HS-27A (cell line): ENCODE measurements around the gene SLIT3.
"Not testable (repeated sequence)": the region's sequence is repeated elsewhere in the genome, so short reads cannot be mapped to it uniquely, and the experiment has no call there.

Source experiments
- DNase-seq: peaks from one replicate; pipeline ENCODE4 v3.0.0-alpha.2; 2012; ENCODE audit warnings: low read depth, missing footprints

The SLIT3 gene

DNA sequence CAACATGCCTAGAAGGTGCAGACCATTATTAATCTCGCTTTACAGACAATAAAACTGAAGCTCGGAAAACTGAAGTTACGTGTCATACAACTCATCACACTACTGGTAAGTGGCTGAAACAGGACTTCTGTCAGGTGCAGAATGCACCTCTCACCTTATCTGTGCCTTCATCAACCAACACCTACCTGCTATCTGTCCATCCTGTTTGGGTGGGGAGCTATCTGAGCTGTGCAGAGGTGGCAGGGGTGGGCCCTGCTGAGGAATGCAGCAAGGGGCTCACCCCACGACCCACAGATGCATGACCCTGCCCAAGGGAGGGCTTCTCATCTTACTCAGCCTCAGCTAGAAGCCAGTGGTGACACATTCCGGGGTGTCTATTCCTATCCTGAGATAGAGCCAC is 81.6 kb downstream of the SLIT3 start:
- no peak for DNase-seq

DNA sequence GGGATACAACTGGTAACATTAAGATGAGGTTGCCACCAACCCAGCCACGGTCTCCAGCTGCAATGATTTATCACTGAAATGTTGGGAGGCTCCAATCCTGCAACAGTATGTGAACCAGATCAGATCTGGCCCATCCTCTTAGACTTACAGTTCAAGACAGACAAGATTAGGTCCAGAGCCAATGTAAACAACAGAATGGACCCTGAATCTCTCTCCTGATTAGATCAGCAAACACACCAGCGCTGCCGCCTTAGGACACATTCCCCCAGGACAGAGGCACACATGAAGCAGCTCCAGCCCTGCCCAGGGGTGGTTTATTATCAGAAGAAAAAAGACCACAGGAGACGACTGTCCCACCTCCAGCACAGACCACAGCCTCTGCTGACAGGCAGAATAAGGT is 82.1 kb downstream of the SLIT3 start:
- no peak for DNase-seq

DNA sequence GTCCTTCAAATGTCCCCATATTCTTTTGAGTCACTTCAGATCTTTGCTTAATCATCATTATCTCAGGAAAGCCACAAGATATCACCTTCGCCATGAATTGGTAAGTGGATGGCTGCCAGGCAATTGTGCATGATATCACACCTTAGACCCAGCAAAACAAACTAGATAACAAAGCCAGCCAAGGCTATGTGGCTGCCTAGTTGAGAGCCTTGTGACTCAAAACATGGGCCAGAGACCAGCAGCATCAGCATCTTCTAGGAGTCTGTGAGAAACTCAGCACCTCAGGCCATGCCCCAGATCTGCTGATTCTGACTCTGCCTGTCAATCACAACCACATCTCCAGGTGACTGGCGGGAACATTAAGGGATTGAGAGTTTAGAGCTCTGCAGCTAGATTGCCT is 82.8 kb downstream of the SLIT3 start:
- DNase-seq, result no peak

DNA sequence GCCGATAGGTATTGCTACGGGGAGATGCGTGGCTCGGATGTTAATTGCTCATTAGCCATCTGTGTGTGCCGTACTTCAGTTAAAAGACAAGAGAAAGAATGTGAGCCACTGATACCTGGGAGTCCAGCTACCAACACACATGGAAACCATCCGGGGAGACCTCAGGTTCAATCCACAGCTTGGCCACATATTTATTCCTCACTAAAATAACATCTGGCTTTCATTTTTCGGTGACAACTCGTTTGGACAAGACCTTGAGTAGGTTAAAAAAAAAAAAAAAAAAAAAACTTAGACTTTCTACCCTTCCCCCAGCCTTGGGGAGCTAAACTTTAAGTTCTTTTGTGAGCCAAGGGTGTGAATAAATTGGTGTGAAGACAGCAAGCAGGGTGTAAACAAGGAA is 84.1 kb downstream of the SLIT3 start:
- no peak for DNase-seq

DNA sequence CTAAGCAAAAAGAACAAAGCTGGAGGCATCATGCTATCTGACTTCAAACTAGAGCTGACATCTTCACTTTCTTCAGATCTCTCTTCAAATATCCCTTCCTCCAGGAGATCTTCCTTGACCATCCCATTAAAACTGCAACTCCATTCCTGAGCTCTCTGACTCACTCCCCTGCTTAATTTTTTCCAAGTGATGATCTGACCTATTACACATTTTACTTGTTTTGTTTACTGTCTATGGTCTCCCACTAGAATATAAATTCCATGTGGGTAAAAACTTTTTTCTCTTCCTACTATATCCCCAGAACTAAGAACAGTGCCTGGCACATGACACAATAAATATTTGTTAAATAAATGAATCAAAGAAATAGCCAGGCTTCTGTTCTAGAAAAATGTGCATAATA is 87.5 kb downstream of the SLIT3 start:
- no peak for DNase-seq

DNA sequence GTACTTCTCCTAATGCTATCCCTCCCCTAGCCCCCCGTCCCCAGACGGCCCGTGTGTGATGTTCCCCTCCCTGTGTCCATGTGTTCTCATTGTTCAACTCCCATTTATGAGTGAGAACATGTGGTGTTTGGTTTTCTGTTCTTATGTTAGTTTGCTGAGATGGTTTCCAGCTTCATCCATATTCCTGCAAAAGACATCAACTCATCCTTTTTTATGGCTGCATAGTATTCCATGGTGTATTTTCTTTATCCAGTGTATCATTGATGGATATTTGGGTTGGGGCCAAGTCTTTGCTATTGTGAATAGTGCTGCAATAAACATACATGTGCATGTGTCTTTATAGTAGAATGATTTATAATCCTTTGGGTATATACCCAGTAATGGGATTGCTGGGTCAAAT is 89.2 kb downstream of the SLIT3 start:
- not testable (repeated sequence) for DNase-seq

DNA sequence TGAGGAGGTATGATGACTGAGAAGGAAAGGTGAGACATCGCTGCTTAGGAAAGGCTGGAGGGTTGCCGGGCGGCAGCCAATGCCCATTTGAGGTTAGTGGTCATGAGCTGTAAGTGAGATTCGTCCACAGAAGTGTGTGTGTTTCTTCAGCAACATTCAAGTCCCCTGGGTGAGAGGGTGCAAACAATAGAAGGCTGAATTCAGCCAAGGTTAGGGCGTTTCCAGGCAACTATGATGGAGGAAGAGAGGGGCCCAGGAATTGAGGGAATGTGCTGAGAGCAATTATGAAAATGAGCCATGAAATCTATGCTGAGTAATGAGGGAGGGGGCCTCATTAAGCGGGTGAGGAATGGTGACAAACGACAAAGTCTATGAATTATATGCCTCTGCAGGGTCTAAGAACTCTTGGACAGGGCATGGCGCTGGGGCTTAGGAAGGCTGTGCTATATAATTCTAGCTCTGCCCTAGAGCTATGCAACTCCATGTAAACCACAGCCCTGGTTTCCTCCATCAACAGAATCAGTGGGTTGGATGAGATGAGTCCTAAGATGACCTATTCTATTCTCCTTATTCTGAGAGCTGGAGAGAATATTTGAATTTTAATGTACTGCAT is 96.0 kb downstream of the SLIT3 start:
- DNase-seq, result no peak

DNA sequence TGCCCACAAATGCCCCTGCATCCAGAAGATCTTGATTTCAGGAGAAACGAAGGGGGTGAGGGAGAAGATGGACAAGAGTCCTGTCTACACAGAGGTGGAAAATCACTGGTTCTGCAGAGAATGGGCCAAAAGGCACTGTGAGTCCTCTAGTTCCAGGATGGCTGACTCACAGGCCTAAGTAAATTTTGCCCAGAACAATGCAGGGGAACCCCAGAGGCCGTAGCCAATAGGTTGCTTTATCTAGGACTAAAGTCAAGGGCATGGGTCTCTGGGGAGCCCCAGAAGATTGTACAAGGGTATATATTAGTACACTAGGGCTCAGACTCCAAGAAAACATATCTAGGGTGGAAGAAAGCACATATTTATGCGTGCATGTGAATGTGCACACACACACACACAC is 98.0 kb downstream of the SLIT3 start:
- DNase-seq, result no peak

DNA sequence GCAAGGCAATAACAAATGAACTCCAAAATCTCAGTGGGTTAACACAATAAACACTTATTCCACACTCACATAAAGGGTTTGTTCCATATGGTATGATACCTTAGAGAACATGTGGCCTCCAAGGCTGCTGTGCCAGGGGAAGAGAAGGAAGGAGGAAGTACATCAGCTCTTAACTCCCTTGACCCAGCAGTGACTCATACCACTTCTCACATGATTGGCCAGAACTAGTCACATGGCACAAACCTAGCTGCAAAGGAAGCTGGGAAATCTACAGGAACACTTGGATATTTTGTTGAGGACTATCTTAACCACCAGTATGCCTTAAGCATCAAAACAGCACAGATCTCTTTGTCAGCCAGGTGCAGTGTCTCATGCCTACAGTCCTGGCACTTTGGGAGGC is 99.3 kb downstream of the SLIT3 start:
- DNase-seq, result no peak

DNA sequence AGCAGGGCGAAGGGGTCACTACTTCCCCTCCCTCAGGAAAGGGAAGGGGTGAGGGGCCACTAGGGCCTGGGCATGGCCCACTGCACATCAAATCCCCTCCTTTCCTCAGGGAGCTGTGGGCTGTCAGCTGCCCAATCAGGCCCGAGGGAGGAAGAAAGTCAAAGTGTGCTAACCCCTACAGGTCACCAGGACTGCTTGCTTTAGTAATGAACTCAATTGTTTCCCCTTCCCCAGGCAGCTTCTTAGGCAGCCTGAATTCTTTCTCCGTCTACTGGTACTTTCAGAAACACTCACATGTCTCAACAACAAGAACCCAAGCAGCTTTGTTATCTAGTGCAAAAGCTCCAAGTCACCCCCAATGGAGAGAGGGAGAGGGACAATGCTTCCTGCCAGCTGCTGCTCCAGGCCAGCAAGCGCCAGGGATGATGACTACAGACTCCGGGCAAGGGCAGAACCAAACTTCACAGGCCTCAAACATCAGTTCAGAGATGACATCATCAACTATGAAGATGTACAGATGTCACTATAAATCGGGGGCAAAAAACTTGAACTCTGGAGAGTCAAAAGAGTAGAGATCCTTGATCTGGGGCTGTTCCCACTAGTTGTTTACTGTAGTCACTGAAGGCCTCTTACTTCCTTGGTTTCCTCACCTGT is 100.7 kb downstream of the SLIT3 start:
- DNase-seq, result no peak

DNA sequence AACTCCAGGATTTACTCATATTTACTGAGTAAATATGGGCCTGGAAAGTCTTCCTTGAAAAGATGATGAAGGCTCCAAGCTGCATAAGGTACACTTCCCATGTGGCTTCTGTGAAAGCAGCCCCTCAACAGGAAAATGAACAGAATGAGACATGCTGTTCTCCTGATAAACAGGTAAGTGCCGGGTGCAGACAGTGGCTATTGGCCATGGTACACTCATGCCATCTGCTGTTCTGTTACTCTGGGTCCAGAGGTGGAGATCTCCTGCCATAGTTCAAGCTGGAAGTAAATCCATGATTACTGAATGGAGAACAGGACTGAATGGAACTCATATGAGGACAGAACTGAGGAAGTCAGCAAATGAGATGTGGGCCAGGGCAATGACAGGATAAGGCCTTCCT is 103.6 kb downstream of the SLIT3 start:
- DNase-seq, result no peak

DNA sequence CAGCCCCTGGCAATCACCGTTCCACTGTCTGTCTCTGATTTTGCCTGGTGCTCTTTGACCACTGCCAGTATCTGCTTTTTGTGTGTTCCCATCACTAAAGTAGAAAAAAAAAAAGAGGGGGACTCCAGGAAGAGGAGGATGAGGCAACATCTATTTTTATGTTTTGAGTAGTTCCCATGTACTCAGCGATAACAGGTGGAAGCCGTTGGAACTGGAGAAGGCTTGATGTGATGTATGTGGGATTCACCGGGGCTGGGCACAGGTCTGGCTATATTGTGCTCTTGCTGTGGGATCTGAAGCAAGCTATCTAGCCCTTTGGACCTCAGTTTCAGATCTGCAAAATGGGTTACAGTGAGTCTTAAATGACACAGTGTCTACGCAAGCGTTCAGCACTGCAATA is 104.9 kb downstream of the SLIT3 start:
- DNase-seq, result no peak

DNA sequence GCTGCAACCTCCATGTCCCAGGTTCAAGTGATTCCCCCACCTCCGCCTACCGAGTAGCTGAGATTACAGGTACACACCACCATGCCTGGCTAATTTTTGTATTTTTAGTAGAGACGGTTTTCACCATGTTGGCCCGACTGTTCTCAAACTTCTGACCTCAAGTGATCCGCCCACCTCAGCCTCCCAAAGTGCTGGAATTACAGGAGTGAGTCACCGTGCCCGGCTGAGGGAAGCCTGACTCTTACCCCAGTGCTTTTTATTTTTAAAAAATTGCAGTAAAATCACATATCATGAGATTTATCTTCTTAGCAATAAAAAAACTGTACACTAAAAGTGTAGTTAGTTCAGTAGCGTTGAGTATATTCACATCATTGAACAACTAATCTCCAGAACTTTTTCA is 105.3 kb downstream of the SLIT3 start:
- DNase-seq, result no peak

DNA sequence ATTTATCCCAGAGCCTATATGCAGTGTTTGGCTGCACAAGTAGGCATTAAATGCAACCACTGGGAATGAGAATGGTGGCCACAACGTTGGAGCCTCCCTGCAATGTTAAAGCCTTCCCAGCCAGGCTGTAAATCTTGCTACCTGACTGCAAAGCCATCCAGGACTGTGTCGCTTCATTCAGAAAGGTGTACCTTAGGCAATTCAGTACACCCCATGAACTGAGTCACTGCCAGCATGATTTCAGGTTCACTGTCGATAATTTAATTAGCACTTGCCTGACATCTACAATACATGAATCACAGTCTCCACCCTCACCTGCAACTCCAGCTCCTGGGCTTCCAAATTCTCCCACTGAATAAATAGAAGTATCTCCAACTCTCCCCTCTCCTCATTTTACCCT is 108.4 kb downstream of the SLIT3 start:
- DNase-seq, result no peak

DNA sequence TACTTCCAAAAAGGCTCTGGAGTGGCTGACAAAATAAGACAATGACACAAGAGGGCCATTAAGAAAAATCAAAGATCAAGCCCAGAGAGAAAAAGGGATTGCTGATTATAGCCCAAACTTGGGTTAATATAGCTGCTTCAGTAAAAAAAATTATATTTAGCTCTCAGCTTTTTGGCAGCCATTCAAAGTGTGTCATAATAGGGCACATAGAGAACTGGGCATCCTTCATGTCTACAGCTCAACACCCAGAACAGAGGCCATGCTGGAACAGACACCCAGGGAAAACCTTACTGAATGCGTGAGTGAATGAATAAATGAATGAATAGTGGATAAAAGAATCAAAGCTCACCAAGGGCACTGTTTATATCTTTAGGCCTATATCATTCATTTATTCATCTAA is 110.1 kb downstream of the SLIT3 start:
- DNase-seq, result no peak

DNA sequence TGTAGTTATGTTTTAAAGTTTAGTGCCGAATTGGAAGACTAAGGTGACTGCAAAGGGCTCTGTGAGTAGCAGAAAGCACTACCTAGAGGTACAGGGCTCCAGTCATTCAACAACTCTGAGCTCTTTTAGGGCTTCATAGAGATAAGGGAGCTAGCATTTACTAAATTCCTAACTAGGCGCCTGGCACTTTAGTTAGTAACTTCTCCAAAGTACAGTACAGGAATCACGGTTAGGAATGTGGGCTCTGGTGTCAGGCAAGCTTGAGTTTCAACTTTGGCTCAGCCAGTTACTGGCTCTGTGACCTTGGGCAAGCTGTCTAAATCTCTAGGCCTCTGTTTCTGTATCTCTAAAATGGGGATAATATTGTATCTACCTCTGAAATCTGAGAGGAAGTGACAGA is 115.3 kb downstream of the SLIT3 start:
- DNase-seq, result no peak

DNA sequence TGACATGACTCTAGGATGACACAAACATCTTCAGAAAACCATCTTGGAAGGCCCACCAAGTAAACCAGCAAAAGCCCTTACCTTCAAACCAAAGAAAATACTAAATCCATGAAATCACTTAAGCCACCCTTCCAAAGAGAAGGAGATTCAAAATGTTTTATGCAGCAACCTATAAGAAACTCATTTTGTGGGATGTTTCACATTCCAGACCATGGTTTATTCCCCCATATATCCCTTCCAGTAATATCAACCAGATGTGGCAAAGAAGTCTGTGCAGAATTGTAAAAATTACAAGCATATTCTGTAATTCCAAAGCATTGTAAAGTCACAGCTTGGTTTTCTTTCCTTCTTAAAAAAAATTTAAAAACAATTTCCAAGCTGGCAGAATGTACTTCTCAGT is 117.4 kb downstream of the SLIT3 start:
- DNase-seq, result no peak

DNA sequence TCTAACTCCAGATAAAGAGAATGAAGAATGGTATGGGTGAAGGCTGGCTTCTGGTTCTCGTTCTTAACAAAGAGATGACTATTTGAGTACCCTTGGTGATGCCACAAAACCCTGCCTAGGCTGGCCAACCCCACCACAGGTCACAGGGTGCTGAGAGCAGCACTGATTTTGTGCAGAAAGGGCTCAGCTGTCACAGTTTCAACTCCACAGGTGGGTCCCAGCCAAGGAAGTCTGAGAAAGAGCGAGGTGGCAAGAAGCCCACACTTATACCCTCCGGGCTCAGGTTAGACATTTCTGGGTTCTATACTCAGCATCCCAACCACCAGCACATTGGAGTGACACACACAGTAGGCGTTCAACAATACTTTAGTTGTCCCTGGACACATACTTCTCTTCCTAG is 118.1 kb downstream of the SLIT3 start:
- DNase-seq, result no peak

DNA sequence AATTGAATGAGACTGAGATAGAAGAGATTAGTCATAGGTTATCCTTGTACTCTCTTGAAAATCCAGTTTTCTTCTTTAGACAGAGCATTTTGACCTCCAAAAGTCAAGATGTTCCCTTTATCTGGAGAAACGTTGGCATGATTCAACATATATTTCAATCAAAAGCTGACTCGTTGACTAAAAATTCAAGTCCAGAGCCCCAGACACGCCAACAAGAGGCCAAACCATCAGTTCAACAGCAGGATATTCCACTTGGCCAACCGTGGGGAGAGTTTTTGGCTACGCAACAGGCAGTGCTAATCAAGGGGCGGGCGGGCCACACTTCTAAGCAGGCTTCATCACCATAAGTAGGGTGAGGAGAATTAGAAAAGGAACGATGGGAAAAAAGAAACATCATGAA is 119.1 kb downstream of the SLIT3 start:
- no peak for DNase-seq

DNA sequence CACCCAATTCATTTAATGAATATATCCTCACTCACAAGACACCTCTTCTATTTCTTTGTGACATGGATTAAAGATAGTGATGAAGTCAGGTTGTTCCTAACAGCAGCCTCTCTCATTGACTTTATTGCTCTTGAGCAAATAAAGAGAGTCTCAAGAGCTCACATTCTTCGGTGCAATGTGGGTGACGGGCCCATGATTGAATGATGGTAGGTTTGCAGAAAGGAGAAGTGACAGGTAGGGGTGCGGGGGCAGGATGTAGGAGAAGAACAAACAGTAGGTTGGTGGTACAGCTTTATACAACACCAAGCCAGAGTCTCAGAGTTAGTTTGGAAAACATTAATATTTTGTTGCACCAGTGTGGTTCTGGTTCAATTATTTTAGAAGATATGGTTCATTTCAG is 122.2 kb downstream of the SLIT3 start:
- DNase-seq, result no peak

DNA sequence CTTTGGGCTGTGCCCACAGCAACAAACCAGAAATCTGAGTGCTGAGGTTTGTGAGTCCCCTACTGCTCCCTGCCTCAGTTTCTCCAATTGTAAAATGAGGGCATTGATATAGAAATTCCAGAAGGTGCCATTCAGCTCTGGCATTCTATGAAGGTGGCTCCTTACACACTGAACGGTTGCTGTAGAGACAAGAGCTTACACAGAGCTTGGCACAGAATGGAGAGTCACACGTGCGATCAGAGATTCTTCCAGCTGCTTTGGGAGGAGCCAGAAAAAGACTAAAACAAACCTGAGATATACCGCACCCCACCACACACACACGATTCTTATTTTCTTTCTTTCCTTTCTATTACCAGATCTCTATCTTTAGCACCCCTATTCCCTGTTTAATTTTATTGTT is 122.7 kb downstream of the SLIT3 start:
- DNase-seq, result no peak

DNA sequence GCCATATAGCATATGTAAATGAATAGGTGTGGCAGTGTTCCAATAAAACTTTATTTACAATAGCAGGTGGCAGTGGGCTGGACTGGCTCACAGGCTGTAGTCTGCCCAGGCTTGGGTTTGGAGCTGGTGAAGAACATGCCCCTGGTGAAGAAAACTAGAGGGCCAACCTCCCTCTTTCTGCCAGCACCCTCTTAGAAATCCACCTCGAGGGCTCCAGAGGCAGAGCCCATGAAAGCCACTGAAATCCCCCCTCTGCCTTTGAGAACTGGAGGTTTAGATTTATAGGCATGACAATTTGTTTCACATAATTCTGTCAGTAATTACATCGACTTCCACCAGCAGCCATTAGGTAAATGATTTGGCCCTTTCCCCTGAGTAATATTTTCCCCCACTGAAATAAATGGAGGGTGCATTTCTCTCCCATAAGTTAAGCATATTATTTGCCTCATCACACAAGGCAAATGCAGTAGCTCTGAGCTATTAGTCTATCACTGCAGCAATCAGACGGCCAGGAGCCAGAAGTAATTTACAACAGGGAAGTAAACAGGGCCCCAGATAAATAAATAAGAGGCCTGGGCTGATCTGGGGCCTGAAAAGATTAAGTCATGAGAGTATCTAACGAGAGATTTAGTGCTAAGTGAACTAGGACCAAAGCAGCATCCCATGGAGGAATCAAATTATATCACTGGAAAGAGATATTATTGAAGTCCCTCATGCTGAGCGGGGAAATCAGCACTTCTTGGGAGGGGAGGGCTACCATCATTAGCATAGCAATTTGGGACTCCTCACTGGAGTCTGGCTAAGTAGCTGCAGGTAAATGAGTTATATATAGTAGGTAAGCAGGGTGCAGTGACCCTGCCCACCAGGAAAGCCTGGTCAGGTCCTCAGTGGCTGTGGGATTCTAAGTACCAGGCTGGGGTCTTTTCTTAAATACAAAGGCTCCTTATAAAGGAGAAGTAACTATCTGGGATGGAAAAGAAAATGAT is 123.9 kb downstream of the SLIT3 start:
- DNase-seq, result no peak

DNA sequence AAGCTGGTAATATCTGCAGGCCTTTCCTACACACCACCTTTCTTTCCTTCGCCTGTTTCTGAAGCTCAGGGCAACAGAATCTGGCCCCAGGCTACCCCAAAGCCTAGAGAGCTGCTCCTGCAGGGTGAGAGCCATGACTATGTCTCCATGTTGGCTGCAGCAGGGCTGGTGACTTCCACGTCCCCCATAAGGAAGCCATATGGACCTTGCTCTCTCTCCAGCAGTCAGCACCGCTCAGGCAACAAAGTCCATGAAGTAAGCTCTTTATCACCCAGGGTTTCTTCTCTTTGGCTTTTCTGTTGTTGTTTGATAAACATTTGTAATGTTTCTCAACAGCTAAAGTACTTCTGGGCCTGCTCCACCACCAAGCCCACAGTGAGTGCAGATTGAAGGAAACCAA is 125.2 kb downstream of the SLIT3 start:
- DNase-seq, result no peak
